Heart right ventricle (tissue), 16 donors: ENCODE measurements around the gene LRRC45. TPM values are rescaled to one million over a fixed set of nuclear protein-coding genes. Genes with fewer than 3 reads are reported as not detected.
A peak's percentile ranks its signal among the peaks of the same experiment; 100 is the strongest.

Source experiments
- ATAC-seq, 8 donors: fragments of 200-7000 bp; cut with Tn5 transposase; one replicate each; pipeline ENCODE4 v1.9.1; 2020; ENCODE audit warnings: mild to moderate bottlenecking in 8 of 8, moderate library complexity in 8 of 8, moderate number of reproducible peaks in 1 of 8
- DNase-seq, 2 donors: peaks; one replicate each; pipeline ENCODE4 v3.0.0-alpha.2; 2020
- H3K27ac ChIP-seq, 10 donors: fragments of 200-600 bp; sonication (generic) in 2 of 10; one replicate each; pipeline versions ENCODE4 v1.5.0 to v1.8.0; 2020 to 2022; ENCODE audit warnings: mild to moderate bottlenecking in 3 of 10
- H3K27me3 ChIP-seq, 7 donors: fragments of 200-600 bp; one replicate each; pipeline ENCODE4 v1.8.0; 2021 to 2022; ENCODE audit warnings: mild to moderate bottlenecking in 2 of 7
- H3K36me3 ChIP-seq, 9 donors: fragments of 200-600 bp; sonication (generic) in 1 of 9; one replicate each; pipeline versions ENCODE4 v1.5.0 to v1.8.0; 2020 to 2022; ENCODE audit warnings: mild to moderate bottlenecking in 2 of 9
- H3K4me1 ChIP-seq, 9 donors: fragments of 200-600 bp; sonication (generic) in 1 of 9; one replicate each; pipeline versions ENCODE4 v1.5.0 to v1.8.0; 2020 to 2022; ENCODE audit warnings: mild to moderate bottlenecking in 4 of 9
- H3K4me3 ChIP-seq, 10 donors: fragments of 200-600 bp; sonication (generic) in 2 of 10; one replicate each; pipeline versions ENCODE4 v1.5.0 to v1.8.0; 2020 to 2022; ENCODE audit warnings: mild to moderate bottlenecking in 7 of 10, moderate library complexity in 2 of 10
- H3K9me3 ChIP-seq, 11 donors: fragments of 200-600 bp in 10 of 11; sonication (generic) in 2 of 11; one replicate each; pipeline versions ENCODE4 v1.5.0 to v1.8.0; 2013 to 2022; ENCODE audit warnings: mild to moderate bottlenecking in 2 of 11, control low read depth in 1 of 11, moderate library complexity in 1 of 11
- CTCF ChIP-seq, 9 donors: fragments of 200-600 bp; sonication (generic) in 2 of 9; IDR thresholded peaks; one replicate each; pipeline versions ENCODE4 v1.5.0 to v1.8.0; 2021 to 2022; ENCODE audit warnings: antibody characterized with exemption in 9 of 9, mild to moderate bottlenecking in 5 of 9, moderate library complexity in 1 of 9
- WGBS, 2 donors: extraction: QIAGEN DNeasy Blood & Tissue Kit; methylation state at CpG; one replicate each; pipeline ENCODE4 v1.1.7; 2013; ENCODE audit warnings: inconsistent platforms in 1 of 2; 5-methylcytosine and 5-hydroxymethylcytosine counted together
- intact Hi-C, 10 donors: fragments of 100-400 bp; cut with DNase I; formaldehyde crosslinking; loops; one replicate each; pipeline versions ENCODE4 v1.11.1 to v1.14.2; 2022
- polyA plus RNA-seq, 2 donors: library from polyadenylated mRNA; stranded (reverse); fragments of 200-250 nt; gene quantifications; one replicate each; pipeline ENCODE4 v1.2.3, GENCODE V29; 2013
- total RNA-seq, 10 donors: library from RNA; stranded (reverse); fragmentation: NEBNext Ultra II Directional in 3 of 10; extraction: Animal tissue kit (Norgen Biotek cat#: 25700) in 3 of 10; gene quantifications; one replicate each; pipeline versions ENCODE4 v1.2.1 to v1.2.4, GENCODE V29; 2021 to 2023
- donor health status: Arrhythmogenic right ventricular cardiomyopathy.
- donor health status: ischemic (EF 13 %, LVEDD 7.1; RV severe dilation, severe dysfunction).
- donor health status: healthy with polysubstance abuse.
- donor health status: DM: no; HTN: yes; CAD: no.
- donor health status: DM: no; HTN: no; CAD: no.
- donor health status: ischemic (EF 25% LVEDD 6.9; RV normal size, moderate dysfunction).
- donor health status: ischemic (EF 25% LVEDD 5.7; RV mildly dilated, moderate dysfunction).
- donor health status: healthy.
- donor health status: DM: yes; HTN: yes; CAD: no.
- donor health status: Ischemic cardiomyopathy.
- donor health status: ischemic (EF 35%, LVEDD 5.7; RV mildly dilated, moderate dysfunction).
- donor health status: nonischemic (EF 11% LVEDD 7.7; RV severe dilation, severe dysfunction).
- donor health status: DM: yes; HTN: yes; CAD: no.
- donor health status: PGD.
- donor health status: ischemic (EF 29% LVEDD 5.4; RV normal size, mild dysfunction).
- donor health status: nonischemic (EF 23%, LVEDD 6.1; RV moderate dilation, normal function).

Gene LRRC45
- total and polyA plus RNA-seq, 12 donors = 2.2 to 10.4 (median 3.5) TPM

- 79 to 83% methylated on average over 30 of the region's 30 CpGs for WGBS, 2 donors
- Histone ChIP-seq H3K9me3 (no peaks in the 10 kb centered on the region), H3K27ac (no peak overlapping the region), H3K4me1 (peaks cover 12 to 59% (median 36%) of the 10 kb centered on the region in 9 donors), H3K36me3 (peaks cover 0 to 14% (median 0%) of the 10 kb centered on the region in 9 donors), H3K27me3 (no peaks in the 10 kb centered on the region), H3K4me3 (no peak overlapping the region)
- TF ChIP-seq CTCF (IDR thresholded peaks at IDR 0.05) = peak in 1 of 9 donors; percentile 15
- no peak for DNase-seq
- intact Hi-C loops = loop anchor here in 1 of 10 donors (5.0 kb wide), 1 partner anchor 40 kb away; no protein-coding TSS in a partner anchor
- ATAC-seq = peak in 2 of 8 donors; percentile 1 to 3
Observed at GRCh38 chr17:82007495-82008257, 15.4 kb upstream of the LRRC45 start.

DNA sequence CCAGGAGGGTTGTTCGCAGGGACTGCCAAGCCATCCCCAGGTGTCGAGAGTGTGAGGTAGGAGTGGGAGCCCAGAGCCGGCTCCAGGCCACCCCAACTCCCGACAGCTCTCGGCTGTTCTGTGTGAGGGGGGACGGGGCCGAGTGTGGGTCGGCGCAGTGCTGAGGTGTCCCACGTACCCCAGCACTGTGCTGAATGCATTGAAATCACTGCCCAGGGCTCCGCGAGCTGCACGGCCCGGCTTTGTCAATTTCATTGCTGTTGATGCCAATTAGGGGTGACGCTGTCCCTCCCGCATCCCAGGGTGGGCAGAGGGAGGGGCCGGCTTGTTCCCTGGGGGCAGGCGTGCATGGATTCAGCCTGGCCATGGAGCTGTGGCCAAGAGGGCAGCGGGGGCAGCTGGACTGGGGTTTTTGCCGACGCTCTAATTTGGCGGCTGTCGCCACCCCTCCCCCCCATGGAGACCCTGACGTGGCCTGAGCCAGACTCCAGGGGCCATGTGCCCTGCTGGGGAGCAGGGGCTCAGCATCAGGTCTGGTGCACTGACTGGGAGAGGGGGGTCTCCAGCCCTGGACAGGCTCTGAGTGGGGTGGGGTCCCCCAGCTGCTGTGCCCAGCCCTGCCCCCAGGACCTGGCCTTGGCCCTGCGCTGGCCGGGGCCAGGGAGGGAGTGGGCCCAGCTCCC lies 14.7 kb upstream of the LRRC45 start:
- WGBS, 2 donors = 85 to 86% methylated on average over 26 of the region's 26 CpGs
- H3K27ac ChIP-seq = no peak overlapping the region
- peaks cover 0 to 16% (median 0%) of the 10 kb centered on the region in 9 donors for H3K36me3 ChIP-seq
- H3K9me3 ChIP-seq = no peaks in the 10 kb centered on the region
- H3K27me3 ChIP-seq = no peaks in the 10 kb centered on the region
- ATAC-seq = no peak
- H3K4me3 ChIP-seq = no peak overlapping the region
- H3K4me1 ChIP-seq = peaks cover 18 to 59% (median 38%) of the 10 kb centered on the region in 9 donors
- no peak for DNase-seq
- no peak for TF ChIP-seq CTCF (IDR thresholded peaks at IDR 0.05)
- intact Hi-C loops = loop anchor here in 1 of 10 donors (5.0 kb wide), 1 partner anchor 41 kb away; no protein-coding TSS in a partner anchor

DNA sequence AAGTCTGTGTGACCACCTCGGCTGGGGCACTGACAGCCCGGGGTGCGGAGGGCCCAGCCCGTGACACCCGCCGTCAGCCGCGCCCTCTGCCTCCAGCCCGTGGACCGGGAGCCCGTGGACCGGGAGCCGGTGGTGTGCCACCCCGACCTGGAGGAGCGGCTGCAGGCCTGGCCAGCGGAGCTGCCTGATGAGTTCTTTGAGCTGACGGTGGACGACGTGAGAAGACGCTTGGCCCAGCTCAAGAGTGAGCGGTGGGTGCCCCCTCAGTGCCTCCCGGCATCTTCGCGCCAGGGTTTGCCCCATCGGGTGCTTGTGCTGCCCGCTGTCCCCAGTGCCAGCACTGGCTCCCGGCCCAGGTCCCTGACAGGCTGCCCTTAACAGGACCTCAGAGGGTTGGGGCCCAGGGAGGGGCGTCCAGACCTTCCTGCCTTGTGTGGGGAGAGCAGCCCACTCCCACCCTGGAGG lies 14.1 kb upstream of the LRRC45 start:
- peak; percentile 30 to 72 for DNase-seq

More for the DNA sequence above, 14.1 kb upstream of the LRRC45 start:
- intact Hi-C loops = loop anchor here in 1 of 10 donors (5.0 kb wide), 1 partner anchor 42 kb away; no protein-coding TSS in a partner anchor
- Histone ChIP-seq H3K27ac (no peak overlapping the region), H3K27me3 (no peaks in the 10 kb centered on the region), H3K9me3 (no peaks in the 10 kb centered on the region), H3K36me3 (peaks cover 0 to 16% (median 0%) of the 10 kb centered on the region in 9 donors), H3K4me3 (no peak overlapping the region), H3K4me1 (peaks cover 14 to 59% (median 36%) of the 10 kb centered on the region in 9 donors)
- ATAC-seq = no peak
- no peak for TF ChIP-seq CTCF (IDR thresholded peaks at IDR 0.05)
- 62 to 72% methylated on average over 24 to 28 of the region's 28 CpGs for WGBS, 2 donors
